ENCODE data around the gene UBTF. TPM values are rescaled to one million over a fixed set of nuclear protein-coding genes. Genes with fewer than 3 reads are reported as not detected.

UBTF gene
- total RNA-seq, 1 donor from 2014 or later: 53.5 TPM

DNA sequence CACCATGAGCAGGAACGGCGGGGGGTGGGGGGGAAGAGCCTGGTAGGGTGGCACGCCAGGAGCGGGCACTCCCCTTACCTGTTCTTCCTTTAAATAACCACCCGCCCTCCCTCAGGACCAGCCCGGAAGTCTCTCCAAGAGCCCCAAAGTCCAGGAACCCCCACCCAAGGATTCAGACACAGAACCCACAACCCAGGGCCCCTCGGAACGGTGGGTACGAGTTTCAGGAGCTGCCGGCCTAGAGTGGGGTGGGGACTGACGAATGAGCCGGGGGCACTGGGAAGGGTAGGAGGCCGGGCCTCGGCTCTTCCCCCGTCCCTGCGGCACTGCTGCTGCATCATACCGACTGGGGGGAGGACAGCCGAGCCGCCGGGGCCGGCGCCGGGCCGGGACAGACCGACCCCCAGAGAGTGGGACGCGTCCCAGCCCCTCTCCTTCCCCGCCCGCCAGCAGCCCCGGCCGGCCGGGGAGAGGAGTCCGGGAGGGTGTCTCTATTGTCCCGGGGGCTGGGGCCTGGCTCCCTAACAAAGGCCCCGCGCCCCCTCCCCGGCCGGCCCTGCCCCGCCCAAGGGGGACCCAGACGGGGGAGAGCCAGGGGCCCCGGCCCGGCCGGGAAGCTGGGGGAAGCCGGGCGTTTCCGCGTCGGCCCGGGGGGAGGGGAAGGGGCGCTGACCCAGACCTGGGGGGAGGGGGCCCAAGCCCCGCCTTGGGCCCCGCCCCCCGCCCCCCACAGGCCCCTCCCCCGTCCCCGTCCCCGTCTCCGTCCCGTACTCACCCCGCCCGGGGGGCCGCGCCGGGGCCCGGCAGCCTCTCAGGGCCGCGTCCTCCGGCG lies 20.5 kb downstream of the UBTF start:
- Histone ChIP-seq H3K9me3 (no peaks in the 10 kb centered on the region), H3K27me3 (no peaks in the 10 kb centered on the region), H3K4me1 (peaks cover 31% of the 10 kb centered on the region), H3K36me3 (peaks cover 0 to 17% of the 10 kb centered on the region in 2 donors), H3K4me3 (peak overlapping the region; percentile 68 to 98), H3K27ac (peak overlapping the region; percentile 98)
- TF ChIP-seq POLR2AphosphoS5 (IDR thresholded peaks at IDR 0.05; ENCODE audit: insufficient read depth in 1 of 2, low read depth in 1 of 2): peak in 1 of 2 donors; percentile 28
- TF ChIP-seq, protein P1, sequence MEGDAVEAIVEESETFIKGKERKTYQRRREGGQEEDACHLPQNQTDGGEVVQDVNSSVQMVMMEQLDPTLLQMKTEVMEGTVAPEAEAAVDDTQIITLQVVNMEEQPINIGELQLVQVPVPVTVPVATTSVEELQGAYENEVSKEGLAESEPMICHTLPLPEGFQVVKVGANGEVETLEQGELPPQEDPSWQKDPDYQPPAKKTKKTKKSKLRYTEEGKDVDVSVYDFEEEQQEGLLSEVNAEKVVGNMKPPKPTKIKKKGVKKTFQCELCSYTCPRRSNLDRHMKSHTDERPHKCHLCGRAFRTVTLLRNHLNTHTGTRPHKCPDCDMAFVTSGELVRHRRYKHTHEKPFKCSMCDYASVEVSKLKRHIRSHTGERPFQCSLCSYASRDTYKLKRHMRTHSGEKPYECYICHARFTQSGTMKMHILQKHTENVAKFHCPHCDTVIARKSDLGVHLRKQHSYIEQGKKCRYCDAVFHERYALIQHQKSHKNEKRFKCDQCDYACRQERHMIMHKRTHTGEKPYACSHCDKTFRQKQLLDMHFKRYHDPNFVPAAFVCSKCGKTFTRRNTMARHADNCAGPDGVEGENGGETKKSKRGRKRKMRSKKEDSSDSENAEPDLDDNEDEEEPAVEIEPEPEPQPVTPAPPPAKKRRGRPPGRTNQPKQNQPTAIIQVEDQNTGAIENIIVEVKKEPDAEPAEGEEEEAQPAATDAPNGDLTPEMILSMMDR (IDR thresholded peaks at IDR 0.05): no peak
- intact Hi-C loops (cut with DNase I): no loop called here
- no peak for DNase-seq (ENCODE audit: extremely low spot score in 2 of 2)

GRCh38 chr17:44197980-44198720 lies 21.3 kb downstream of the UBTF start:
- Histone ChIP-seq H3K4me1 (peaks cover 27% of the 10 kb centered on the region), H3K4me3 (peak overlapping the region; percentile 68 to 98), H3K36me3 (peaks cover 0 to 25% of the 10 kb centered on the region in 2 donors), H3K9me3 (no peaks in the 10 kb centered on the region), H3K27me3 (no peaks in the 10 kb centered on the region), H3K27ac (peak overlapping the region; percentile 98)
- TF ChIP-seq POLR2A (IDR thresholded peaks at IDR 0.05) (no peak), POLR2AphosphoS5 (IDR thresholded peaks at IDR 0.05; ENCODE audit: insufficient read depth in 1 of 2, low read depth in 1 of 2) (no peak)
- TF ChIP-seq, protein P1 (IDR thresholded peaks at IDR 0.05): no peak
- intact Hi-C loops (cut with DNase I): no loop called here
- DNase-seq (ENCODE audit: extremely low spot score in 2 of 2): no peak

DNA sequence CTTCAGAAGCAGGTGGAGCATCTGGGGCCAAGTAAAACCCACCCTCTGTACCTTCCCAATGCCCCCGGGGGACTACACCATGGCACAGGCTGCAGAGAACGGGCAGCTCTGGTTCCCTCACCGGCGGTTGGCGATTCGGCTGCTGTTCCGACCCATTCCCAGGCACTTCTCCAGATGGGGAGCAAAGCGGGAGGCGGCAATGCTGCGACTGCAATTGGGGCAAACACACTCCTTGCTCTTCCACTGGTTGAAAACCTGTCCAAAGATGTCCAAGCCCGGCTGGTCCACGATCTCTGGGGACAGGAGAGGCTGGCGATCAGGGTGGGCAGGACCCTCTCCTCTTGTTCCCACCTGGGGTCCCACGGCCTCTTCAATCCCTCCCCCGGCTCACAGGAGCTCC lies 22.4 kb downstream of the UBTF start:
- H3K27ac ChIP-seq: no peak overlapping the region
- H3K4me1 ChIP-seq: peaks cover 23% of the 10 kb centered on the region
- no peak overlapping the region for H3K4me3 ChIP-seq
- no peaks in the 10 kb centered on the region for H3K9me3 ChIP-seq
- no peak for TF ChIP-seq POLR2A (IDR thresholded peaks at IDR 0.05)
- TF ChIP-seq, protein P1 (IDR thresholded peaks at IDR 0.05): no peak
- TF ChIP-seq POLR2AphosphoS5 (IDR thresholded peaks at IDR 0.05; ENCODE audit: insufficient read depth in 1 of 2, low read depth in 1 of 2): no peak
- no peaks in the 10 kb centered on the region for H3K27me3 ChIP-seq
- intact Hi-C loops (cut with DNase I): no loop called here
- peaks cover 0 to 25% of the 10 kb centered on the region in 2 donors for H3K36me3 ChIP-seq
- no peak for DNase-seq (ENCODE audit: extremely low spot score in 2 of 2)

DNA sequence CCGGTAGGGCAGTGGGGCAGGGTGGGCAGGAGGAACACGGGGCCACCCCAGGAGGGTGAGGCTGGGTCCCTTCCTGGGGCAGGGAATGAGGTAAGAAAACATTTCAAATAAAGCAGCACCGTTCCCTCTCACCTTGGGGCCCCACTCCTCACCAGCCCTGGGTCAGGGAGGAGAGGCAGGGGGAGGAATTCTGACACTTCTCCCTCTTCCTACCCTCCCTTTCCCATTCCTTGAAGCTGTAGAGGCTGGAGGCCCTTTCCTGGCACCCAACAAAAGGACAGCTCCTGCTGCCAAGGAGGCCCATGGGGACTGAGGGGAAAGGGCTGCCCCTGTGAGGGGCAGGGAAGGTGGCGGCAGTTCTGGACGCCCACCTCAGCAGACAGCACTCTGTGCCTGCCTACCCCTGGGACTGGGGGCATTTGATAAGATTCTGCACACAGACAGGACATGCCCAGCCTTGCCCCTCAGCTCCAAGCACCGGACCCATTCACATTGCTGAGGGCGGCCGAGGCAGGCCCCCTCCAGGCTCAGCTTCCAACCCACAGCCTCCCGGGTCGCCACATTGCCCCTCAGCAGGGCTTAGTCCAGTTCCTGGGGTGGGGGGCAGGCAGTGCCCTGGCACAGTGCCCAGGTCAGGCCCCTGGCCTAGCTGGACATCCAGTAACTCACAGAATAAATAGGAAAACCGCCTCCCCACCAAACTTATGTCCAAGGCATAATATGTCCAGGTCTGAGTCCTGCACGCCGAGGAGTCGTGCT lies 26.0 kb downstream of the UBTF start:
- intact Hi-C loops (cut with DNase I): no loop called here
- Histone ChIP-seq H3K36me3 (peaks cover 0 to 40% of the 10 kb centered on the region in 2 donors), H3K27ac (no peak overlapping the region)

More for the DNA sequence above, 26.0 kb downstream of the UBTF start:
- TF ChIP-seq POLR2AphosphoS5 (IDR thresholded peaks at IDR 0.05; ENCODE audit: insufficient read depth in 1 of 2, low read depth in 1 of 2) (no peak), POLR2A (IDR thresholded peaks at IDR 0.05) (no peak)
- TF ChIP-seq, protein P1 (IDR thresholded peaks at IDR 0.05): no peak
- H3K27me3 ChIP-seq: no peaks in the 10 kb centered on the region
- H3K4me3 ChIP-seq: no peak overlapping the region
- peaks cover 16% of the 10 kb centered on the region for H3K4me1 ChIP-seq
- no peak for DNase-seq (ENCODE audit: extremely low spot score in 2 of 2)
- no peaks in the 10 kb centered on the region for H3K9me3 ChIP-seq

Measured in vagina (tissue), 2 donors.